GM23338 (cell line): ENCODE results near the gene DGKB. TPM values are rescaled to one million over a fixed set of nuclear protein-coding genes. Genes with fewer than 3 reads are reported as not detected.
A peak's percentile ranks its signal among the peaks of the same experiment; 100 is the strongest.

Experiments used
- ATAC-seq: fragments of 200-7000 bp; cut with Tn5 transposase; 3 replicates; pipeline ENCODE4 v1.9.1; 2020
- DNase-seq: peaks from one replicate; pipeline ENCODE4 v3.0.0-alpha.2; 2015; ENCODE audit warnings: low spot score
- H2AFZ ChIP-seq: fragments of 200-600 bp; sonication (generic); 2 replicates; pipeline ENCODE4 v1.8.0; 2016; ENCODE audit warnings: antibody characterized with exemption, mild to moderate bottlenecking, moderate library complexity
- H3F3A ChIP-seq: fragments of 200-600 bp; sonication (generic); replicated peaks from 2 replicates; pipeline ENCODE4 v1.8.0; 2017; ENCODE audit warnings: antibody characterized with exemption, mixed run types, low read depth
- H3K27ac ChIP-seq: fragments of 200-600 bp; sonication (generic); 2 replicates; pipeline ENCODE4 v1.6.1; 2016; ENCODE audit warnings: low read depth
- H3K27me3 ChIP-seq: fragments of 200-600 bp; sonication (generic); 2 replicates; pipeline ENCODE4 v1.8.0; 2016; ENCODE audit warnings: mild to moderate bottlenecking, mixed run types, moderate library complexity; ENCODE audit not compliant: insufficient read depth
- H3K36me3 ChIP-seq: fragments of 200-600 bp; sonication (generic); 2 replicates; pipeline ENCODE4 v1.8.0; 2016; ENCODE audit warnings: mild to moderate bottlenecking; ENCODE audit not compliant: insufficient read depth
- H3K4me1 ChIP-seq: fragments of 200-600 bp; sonication (generic); 2 replicates; pipeline ENCODE4 v1.8.0; 2016; ENCODE audit warnings: mild to moderate bottlenecking, moderate library complexity; ENCODE audit not compliant: insufficient read depth
- H3K4me2 ChIP-seq: fragments of 200-600 bp; sonication (generic); 2 replicates; pipeline ENCODE4 v1.7.1; 2017; ENCODE audit warnings: mixed run types
- H3K4me3 ChIP-seq: fragments of 200-600 bp; sonication (generic); 2 replicates; pipeline ENCODE4 v1.6.1; 2016; ENCODE audit warnings: mixed run types
- H3K79me2 ChIP-seq: fragments of 200-600 bp; sonication (generic); replicated peaks from 2 replicates; pipeline ENCODE4 v1.8.0; 2017; ENCODE audit warnings: mild to moderate bottlenecking; ENCODE audit not compliant: insufficient read depth
- H3K9me2 ChIP-seq: fragments of 200-600 bp; sonication (generic); 2 replicates; pipeline ENCODE4 v1.8.0; 2017; ENCODE audit not compliant: insufficient read depth
- H4K20me1 ChIP-seq: fragments of 200-600 bp; sonication (generic); replicated peaks from 2 replicates; pipeline ENCODE4 v1.8.0; 2017; ENCODE audit warnings: mild to moderate bottlenecking; ENCODE audit not compliant: insufficient read depth
- H3K27ac Mint-ChIP-seq: 2 replicates; pipeline ENCODE4 v1.8.0; 2020; ENCODE audit warnings: inconsistent platforms, mild to moderate bottlenecking, moderate library complexity, mixed read lengths
- H3K27me3 Mint-ChIP-seq: 3 replicates; pipeline ENCODE4 v1.8.0; 2022; ENCODE audit warnings: low read depth, mild to moderate bottlenecking, moderate library complexity, mixed read lengths, inconsistent platforms; ENCODE audit not compliant: insufficient read depth, poor library complexity
- H3K36me3 Mint-ChIP-seq: 3 replicates; pipeline ENCODE4 v1.8.0; 2021; ENCODE audit warnings: low read depth, mild to moderate bottlenecking, inconsistent platforms, moderate library complexity, mixed read lengths
- H3K4me1 Mint-ChIP-seq: 3 replicates; pipeline ENCODE4 v1.8.0; 2020; ENCODE audit warnings: mild to moderate bottlenecking, inconsistent platforms, mixed read lengths
- H3K4me3 Mint-ChIP-seq: 3 replicates; pipeline ENCODE4 v1.8.0; 2021; ENCODE audit warnings: moderate library complexity, mild to moderate bottlenecking, inconsistent platforms, mixed read lengths
- H3K9me3 Mint-ChIP-seq: 3 replicates; pipeline ENCODE4 v1.8.0; 2020; ENCODE audit warnings: moderate library complexity, mild to moderate bottlenecking, inconsistent platforms, mixed read lengths
- CREB1 ChIP-seq: fragments of 250-450 bp; sonication (Bioruptor Pico); IDR thresholded peaks from 2 replicates; pipeline ENCODE4 v1.5.0; 2020; ENCODE audit warnings: low read depth, mild to moderate bottlenecking, moderate library complexity
- EZH2 ChIP-seq: fragments of 200-600 bp; sonication (generic); IDR thresholded peaks from one replicate; pipeline ENCODE4 v1.8.0; 2017; ENCODE audit warnings: antibody characterized with exemption, mild to moderate bottlenecking, low read depth; ENCODE audit not compliant: unreplicated experiment
- JUNB ChIP-seq: IDR thresholded peaks from one replicate; pipeline ENCODE4 v1.6.1; 2016; ENCODE audit warnings: antibody characterized with exemption; ENCODE audit not compliant: unreplicated experiment
- NANOG ChIP-seq: IDR thresholded peaks from 2 replicates; pipeline ENCODE4 v1.6.1; 2016; ENCODE audit warnings: antibody characterized with exemption, borderline replicate concordance
- POLR2AphosphoS5 ChIP-seq: IDR thresholded peaks from 2 replicates; pipeline ENCODE4 v1.6.1; 2016; ENCODE audit warnings: antibody characterized with exemption, low read depth
- STAT1 ChIP-seq: IDR thresholded peaks from one replicate; pipeline ENCODE4 v1.6.1; 2016; ENCODE audit warnings: antibody characterized with exemption; ENCODE audit not compliant: unreplicated experiment
- ZNF114 ChIP-seq: fragments of 250-450 bp; sonication (Bioruptor Pico); IDR thresholded peaks from 2 replicates; pipeline ENCODE4 v1.5.0; 2020; ENCODE audit warnings: mild to moderate bottlenecking, moderate library complexity
- ZNF331 ChIP-seq: fragments of 250-450 bp; sonication (Bioruptor Pico); IDR thresholded peaks from 2 replicates; pipeline ENCODE4 v1.5.0; 2020; ENCODE audit warnings: low read depth, mild to moderate bottlenecking, moderate library complexity
- polyA plus RNA-seq: library from polyadenylated mRNA; unstranded; fragments of >200 nt; fragmentation: Nextera tagmentation; extraction: Ambion mirVana; gene quantifications from 2 replicates; pipeline ENCODE4 v1.2.1, GENCODE V29; 2016
- total RNA-seq: library from RNA; depleted of rRNA; stranded (reverse); fragments of >200 nt; shearing (Covaris generic); gene quantifications from 2 replicates; pipeline ENCODE4 v1.2.3, GENCODE V29; 2014
- TF ChIP-seq, protein P1 (sequence below): fragments of 250-450 bp; sonication (Bioruptor Pico); IDR thresholded peaks from 2 replicates; pipeline ENCODE4 v1.5.0; 2020; ENCODE audit warnings: mild to moderate bottlenecking, moderate library complexity
- TF ChIP-seq, protein P2 (sequence below): IDR thresholded peaks from 2 replicates; pipeline ENCODE4 v1.6.1; 2016; ENCODE audit warnings: antibody characterized with exemption
- TF ChIP-seq, protein P3 (sequence below), 2 experiments: fragments of 200-600 bp in 1 of 2; sonication (generic) in 1 of 2; conservative IDR thresholded peaks; 2 replicates each; pipeline versions ENCODE4 v1.5.1 to v1.6.1; 2016 to 2017; ENCODE audit warnings: antibody characterized with exemption in 2 of 2, low read depth in 2 of 2, mild to moderate bottlenecking in 2 of 2, moderate library complexity in 1 of 2

DGKB gene
- total and polyA plus RNA-seq, 2 experiments from 2014 or later, result 4.8 to 11.5 TPM

DNA sequence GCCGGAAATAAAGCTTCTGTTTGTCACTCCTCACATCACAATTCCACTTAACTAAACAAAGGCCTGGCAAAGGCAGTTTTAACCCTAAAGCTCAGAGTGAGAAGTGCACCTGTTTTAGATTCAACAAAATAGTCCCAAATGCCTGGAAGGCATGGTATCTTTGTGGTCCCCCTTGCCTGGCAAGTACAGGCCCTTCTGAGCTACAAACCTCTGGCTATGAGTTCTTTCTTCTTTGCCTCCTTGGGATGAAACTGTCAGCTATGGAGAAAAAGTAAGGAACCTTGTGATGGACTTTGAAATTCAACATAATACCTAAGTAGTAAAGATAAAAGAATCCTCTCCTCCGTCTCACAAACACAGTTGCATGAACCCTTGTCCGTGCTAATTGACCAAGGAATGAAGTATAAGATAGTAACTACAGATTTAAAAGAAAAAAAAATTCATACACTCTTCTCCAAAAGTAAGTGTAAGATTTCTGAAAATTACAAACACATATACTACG is 668.6 kb downstream of the DGKB start (continued):
- TF ChIP-seq, protein P1, sequence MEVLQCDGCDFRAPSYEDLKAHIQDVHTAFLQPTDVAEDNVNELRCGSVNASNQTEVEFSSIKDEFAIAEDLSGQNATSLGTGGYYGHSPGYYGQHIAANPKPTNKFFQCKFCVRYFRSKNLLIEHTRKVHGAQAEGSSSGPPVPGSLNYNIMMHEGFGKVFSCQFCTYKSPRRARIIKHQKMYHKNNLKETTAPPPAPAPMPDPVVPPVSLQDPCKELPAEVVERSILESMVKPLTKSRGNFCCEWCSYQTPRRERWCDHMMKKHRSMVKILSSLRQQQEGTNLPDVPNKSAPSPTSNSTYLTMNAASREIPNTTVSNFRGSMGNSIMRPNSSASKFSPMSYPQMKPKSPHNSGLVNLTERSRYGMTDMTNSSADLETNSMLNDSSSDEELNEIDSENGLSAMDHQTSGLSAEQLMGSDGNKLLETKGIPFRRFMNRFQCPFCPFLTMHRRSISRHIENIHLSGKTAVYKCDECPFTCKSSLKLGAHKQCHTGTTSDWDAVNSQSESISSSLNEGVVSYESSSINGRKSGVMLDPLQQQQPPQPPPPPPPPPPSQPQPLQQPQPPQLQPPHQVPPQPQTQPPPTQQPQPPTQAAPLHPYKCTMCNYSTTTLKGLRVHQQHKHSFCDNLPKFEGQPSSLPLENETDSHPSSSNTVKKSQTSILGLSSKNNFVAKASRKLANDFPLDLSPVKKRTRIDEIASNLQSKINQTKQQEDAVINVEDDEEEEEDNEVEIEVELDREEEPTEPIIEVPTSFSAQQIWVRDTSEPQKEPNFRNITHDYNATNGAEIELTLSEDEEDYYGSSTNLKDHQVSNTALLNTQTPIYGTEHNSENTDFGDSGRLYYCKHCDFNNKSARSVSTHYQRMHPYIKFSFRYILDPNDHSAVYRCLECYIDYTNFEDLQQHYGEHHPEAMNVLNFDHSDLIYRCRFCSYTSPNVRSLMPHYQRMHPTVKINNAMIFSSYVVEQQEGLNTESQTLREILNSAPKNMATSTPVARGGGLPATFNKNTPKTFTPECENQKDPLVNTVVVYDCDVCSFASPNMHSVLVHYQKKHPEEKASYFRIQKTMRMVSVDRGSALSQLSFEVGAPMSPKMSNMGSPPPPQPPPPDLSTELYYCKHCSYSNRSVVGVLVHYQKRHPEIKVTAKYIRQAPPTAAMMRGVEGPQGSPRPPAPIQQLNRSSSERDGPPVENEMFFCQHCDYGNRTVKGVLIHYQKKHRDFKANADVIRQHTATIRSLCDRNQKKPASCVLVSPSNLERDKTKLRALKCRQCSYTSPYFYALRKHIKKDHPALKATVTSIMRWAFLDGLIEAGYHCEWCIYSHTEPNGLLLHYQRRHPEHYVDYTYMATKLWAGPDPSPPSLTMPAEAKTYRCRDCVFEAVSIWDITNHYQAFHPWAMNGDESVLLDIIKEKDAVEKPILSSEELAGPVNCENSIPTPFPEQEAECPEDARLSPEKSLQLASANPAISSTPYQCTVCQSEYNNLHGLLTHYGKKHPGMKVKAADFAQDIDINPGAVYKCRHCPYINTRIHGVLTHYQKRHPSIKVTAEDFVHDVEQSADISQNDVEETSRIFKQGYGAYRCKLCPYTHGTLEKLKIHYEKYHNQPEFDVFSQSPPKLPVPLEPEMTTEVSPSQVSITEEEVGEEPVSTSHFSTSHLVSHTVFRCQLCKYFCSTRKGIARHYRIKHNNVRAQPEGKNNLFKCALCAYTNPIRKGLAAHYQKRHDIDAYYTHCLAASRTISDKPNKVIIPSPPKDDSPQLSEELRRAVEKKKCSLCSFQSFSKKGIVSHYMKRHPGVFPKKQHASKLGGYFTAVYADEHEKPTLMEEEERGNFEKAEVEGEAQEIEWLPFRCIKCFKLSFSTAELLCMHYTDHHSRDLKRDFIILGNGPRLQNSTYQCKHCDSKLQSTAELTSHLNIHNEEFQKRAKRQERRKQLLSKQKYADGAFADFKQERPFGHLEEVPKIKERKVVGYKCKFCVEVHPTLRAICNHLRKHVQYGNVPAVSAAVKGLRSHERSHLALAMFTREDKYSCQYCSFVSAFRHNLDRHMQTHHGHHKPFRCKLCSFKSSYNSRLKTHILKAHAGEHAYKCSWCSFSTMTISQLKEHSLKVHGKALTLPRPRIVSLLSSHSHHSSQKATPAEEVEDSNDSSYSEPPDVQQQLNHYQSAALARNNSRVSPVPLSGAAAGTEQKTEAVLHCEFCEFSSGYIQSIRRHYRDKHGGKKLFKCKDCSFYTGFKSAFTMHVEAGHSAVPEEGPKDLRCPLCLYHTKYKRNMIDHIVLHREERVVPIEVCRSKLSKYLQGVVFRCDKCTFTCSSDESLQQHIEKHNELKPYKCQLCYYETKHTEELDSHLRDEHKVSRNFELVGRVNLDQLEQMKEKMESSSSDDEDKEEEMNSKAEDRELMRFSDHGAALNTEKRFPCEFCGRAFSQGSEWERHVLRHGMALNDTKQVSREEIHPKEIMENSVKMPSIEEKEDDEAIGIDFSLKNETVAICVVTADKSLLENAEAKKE (CRISPR knock-in tag), result no peak
- no peak for TF ChIP-seq JUNB
- TF ChIP-seq, protein P2, sequence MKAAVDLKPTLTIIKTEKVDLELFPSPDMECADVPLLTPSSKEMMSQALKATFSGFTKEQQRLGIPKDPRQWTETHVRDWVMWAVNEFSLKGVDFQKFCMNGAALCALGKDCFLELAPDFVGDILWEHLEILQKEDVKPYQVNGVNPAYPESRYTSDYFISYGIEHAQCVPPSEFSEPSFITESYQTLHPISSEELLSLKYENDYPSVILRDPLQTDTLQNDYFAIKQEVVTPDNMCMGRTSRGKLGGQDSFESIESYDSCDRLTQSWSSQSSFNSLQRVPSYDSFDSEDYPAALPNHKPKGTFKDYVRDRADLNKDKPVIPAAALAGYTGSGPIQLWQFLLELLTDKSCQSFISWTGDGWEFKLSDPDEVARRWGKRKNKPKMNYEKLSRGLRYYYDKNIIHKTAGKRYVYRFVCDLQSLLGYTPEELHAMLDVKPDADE, result no peak
- no peak for TF ChIP-seq CREB1
- no peak for TF ChIP-seq ZNF331 (CRISPR knock-in tag)
- no peak for TF ChIP-seq ZNF114 (CRISPR knock-in tag)
- no peak for TF ChIP-seq EZH2

DNA sequence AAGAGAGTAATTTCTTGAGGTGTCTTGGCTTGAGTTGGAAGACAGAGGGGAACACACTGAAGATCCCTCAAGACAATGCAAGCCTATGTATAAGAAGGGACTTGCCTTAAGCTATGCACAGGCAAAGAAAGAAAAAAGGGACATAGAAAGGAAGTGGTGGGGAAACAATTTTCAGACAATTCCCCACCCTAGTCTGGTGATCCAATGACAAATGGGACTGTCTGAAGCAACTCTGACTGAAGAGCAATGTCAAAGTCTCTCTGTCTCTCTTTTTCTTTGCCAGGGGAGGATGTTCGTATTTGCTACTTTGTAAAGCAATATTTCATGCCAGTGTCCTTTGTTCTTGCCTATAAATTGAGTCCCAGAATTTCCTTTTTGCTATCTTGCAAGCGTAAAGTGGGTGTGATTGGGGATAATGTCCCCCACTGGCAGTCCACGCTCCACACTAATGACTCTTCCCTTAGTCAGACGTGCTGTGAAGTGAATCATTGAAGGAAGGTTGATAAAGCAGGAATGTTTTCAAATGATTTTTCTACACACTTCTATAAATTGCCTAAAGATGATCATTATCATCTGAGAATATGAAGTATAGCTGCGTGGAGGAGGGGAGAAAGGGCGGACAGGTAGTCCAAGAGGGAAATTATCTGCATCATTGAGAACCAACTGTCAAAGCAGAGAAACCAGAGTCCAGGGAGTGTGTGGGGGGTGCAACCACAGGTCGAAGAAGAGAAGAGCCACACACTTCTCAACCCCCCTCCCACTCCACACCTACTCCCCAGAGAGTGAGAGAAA is 669.3 kb downstream of the DGKB start:
- Mint-ChIP-seq H3K9me3 (no peaks in the 10 kb centered on the region), H3K4me3 (no peak overlapping the region), H3K4me1 (peaks cover 10% of the 10 kb centered on the region; the same call in 2 of the 3 replicates), H3K27me3 (no peaks in the 10 kb centered on the region), H3K36me3 (no peaks in the 10 kb centered on the region), H3K27ac (no peak overlapping the region)
- no peak for DNase-seq
- Histone ChIP-seq H3K9me2 (no peaks in the 10 kb centered on the region), H3K79me2 (no peaks in the 10 kb centered on the region), H3K4me1 (peaks cover 4% of the 10 kb centered on the region), H2AFZ (peak overlapping the region; percentile 19; the same call in 1 of the 2 replicates), H4K20me1 (no peaks in the 10 kb centered on the region), H3K27ac (no peak overlapping the region), H3K4me2 (no peak overlapping the region), H3F3A (no peaks in the 10 kb centered on the region), H3K4me3 (no peak overlapping the region), H3K36me3 (no peaks in the 10 kb centered on the region), H3K27me3 (no peaks in the 10 kb centered on the region)
- ATAC-seq, result no peak
- no peak for TF ChIP-seq JUNB
- TF ChIP-seq, protein P2, result no peak
- TF ChIP-seq EZH2, result no peak
- no peak for TF ChIP-seq ZNF331 (CRISPR knock-in tag)
- TF ChIP-seq, protein P3, sequence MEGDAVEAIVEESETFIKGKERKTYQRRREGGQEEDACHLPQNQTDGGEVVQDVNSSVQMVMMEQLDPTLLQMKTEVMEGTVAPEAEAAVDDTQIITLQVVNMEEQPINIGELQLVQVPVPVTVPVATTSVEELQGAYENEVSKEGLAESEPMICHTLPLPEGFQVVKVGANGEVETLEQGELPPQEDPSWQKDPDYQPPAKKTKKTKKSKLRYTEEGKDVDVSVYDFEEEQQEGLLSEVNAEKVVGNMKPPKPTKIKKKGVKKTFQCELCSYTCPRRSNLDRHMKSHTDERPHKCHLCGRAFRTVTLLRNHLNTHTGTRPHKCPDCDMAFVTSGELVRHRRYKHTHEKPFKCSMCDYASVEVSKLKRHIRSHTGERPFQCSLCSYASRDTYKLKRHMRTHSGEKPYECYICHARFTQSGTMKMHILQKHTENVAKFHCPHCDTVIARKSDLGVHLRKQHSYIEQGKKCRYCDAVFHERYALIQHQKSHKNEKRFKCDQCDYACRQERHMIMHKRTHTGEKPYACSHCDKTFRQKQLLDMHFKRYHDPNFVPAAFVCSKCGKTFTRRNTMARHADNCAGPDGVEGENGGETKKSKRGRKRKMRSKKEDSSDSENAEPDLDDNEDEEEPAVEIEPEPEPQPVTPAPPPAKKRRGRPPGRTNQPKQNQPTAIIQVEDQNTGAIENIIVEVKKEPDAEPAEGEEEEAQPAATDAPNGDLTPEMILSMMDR (conservative IDR thresholded peaks at IDR 0.05; ENCODE audit: low read depth in 2 of 2), result no peak
- TF ChIP-seq NANOG, result no peak
- no peak for TF ChIP-seq STAT1
- TF ChIP-seq POLR2AphosphoS5, result no peak
